CD4-positive, alpha-beta T cell treated with Interleukin-6 at 100 ng/mL for 8 hours (primary cell): Measurements from ENCODE around the gene CNNM1.

ENCODE experiments used
- DNase-seq: peaks from one replicate; pipeline ENCODE4 v3.0.0-alpha.2; 2020; ENCODE audit warnings: mixed read lengths, low spot score

CNNM1 gene

GRCh38 chr10:99329304-99329553 is at the start of gene CNNM1:
Gene CNNM1 (plus strand): TSS chr10:99329356. CDS start chr10:99329388, 32 bp downstream.
- no peak for DNase-seq

- DNase-seq: no peak
Measured at GRCh38 chr10:99279626-99280111, 49.5 kb upstream of the CNNM1 start.

GRCh38 chr10:99280472-99280871 is 48.7 kb upstream of the CNNM1 start:
- no peak for DNase-seq

GRCh38 chr10:99285881-99286280 is 43.3 kb upstream of the CNNM1 start:
- DNase-seq: no peak

- DNase-seq: no peak
Measured at GRCh38 chr10:99290306-99290705, 38.9 kb upstream of the CNNM1 start.

GRCh38 chr10:99292159-99292558 is 37.0 kb upstream of the CNNM1 start:
- no peak for DNase-seq

- no peak for DNase-seq
Measured at GRCh38 chr10:99296605-99297004, 32.6 kb upstream of the CNNM1 start.

GRCh38 chr10:99297033-99297432 is 32.1 kb upstream of the CNNM1 start:
- DNase-seq: no peak

GRCh38 chr10:99303899-99304861 is 25.0 kb upstream of the CNNM1 start:
- no peak for DNase-seq

- DNase-seq: no peak
Measured at GRCh38 chr10:99304862-99305229, 24.3 kb upstream of the CNNM1 start.

GRCh38 chr10:99312501-99312900 is 16.7 kb upstream of the CNNM1 start:
- no peak for DNase-seq

GRCh38 chr10:99315853-99316252 is 13.3 kb upstream of the CNNM1 start:
- DNase-seq: no peak

- DNase-seq: no peak
Measured at GRCh38 chr10:99316374-99316773, 12.8 kb upstream of the CNNM1 start.

GRCh38 chr10:99318048-99318447 is 11.1 kb upstream of the CNNM1 start:
- DNase-seq: no peak

- DNase-seq: no peak
Measured at GRCh38 chr10:99318475-99318874, 10.7 kb upstream of the CNNM1 start.

- DNase-seq: no peak
Measured at GRCh38 chr10:99325281-99325680, 3.9 kb upstream of the CNNM1 start.

- DNase-seq: no peak
Measured at GRCh38 chr10:99326871-99327270, 2.3 kb upstream of the CNNM1 start.

- no peak for DNase-seq
Measured at GRCh38 chr10:99328579-99329303, 415 bp upstream of the CNNM1 start.

GRCh38 chr10:99329554-99330346 is 594 bp downstream of the CNNM1 start:
- DNase-seq: no peak

- DNase-seq: no peak
Measured at GRCh38 chr10:99330347-99330924, 1.3 kb downstream of the CNNM1 start.

- DNase-seq: no peak
Measured at GRCh38 chr10:99331207-99331803, 2.1 kb downstream of the CNNM1 start.
